Uterus (tissue), 4 donors: ENCODE results near the gene ACVR1. TPM values are rescaled to one million over a fixed set of nuclear protein-coding genes. Genes with fewer than 3 reads are reported as not detected.

Experiments
- DNase-seq, 2 donors: peaks; one replicate each; pipeline ENCODE4 v3.0.0-alpha.2; 2019 to 2020
- H3K27ac ChIP-seq, 2 donors: fragments of 200-600 bp; sonication (generic); 1 replicate in 1 of 2; 2 replicates in 1 of 2; pipeline ENCODE4 v1.5.1; 2016 to 2018
- H3K27me3 ChIP-seq, 2 donors: fragments of 200-600 bp; sonication (generic); one replicate each; pipeline ENCODE4 v1.5.1; 2018 to 2019; ENCODE audit warnings: control low read depth in 1 of 2
- H3K36me3 ChIP-seq, 2 donors: fragments of 200-600 bp; sonication (generic); one replicate each; pipeline ENCODE4 v1.5.1; 2019; ENCODE audit warnings: control low read depth in 1 of 2
- H3K4me1 ChIP-seq, 2 donors: fragments of 200-600 bp; sonication (generic); one replicate each; pipeline ENCODE4 v1.5.1; 2018 to 2019; ENCODE audit warnings: control low read depth in 1 of 2
- H3K4me3 ChIP-seq, 2 donors: fragments of 200-600 bp; sonication (generic); 1 replicate in 1 of 2; 2 replicates in 1 of 2; pipeline ENCODE4 v1.5.1; 2018 to 2019; ENCODE audit warnings: mild to moderate bottlenecking in 1 of 2
- H3K9me3 ChIP-seq, 2 donors: fragments of 200-600 bp; sonication (generic); one replicate each; pipeline ENCODE4 v1.5.1; 2019; ENCODE audit warnings: control low read depth in 1 of 2
- POLR2A ChIP-seq, 2 donors: fragments of 450-650 bp; IDR thresholded peaks; one replicate each; pipeline ENCODE4 v1.6.1; 2016; ENCODE audit warnings: antibody characterized with exemption in 2 of 2, mild to moderate bottlenecking in 1 of 2, moderate library complexity in 1 of 2
- intact Hi-C: fragments of 100-400 bp; cut with DNase I; formaldehyde crosslinking; loops from one replicate; pipeline ENCODE4 v1.15.1; 2023; ENCODE audit warnings: low total_unique reads
- total RNA-seq, 4 donors: library from RNA; depleted of rRNA in 3 of 4; stranded (reverse); fragments of >200 nt in 3 of 4; gene quantifications; one replicate each; pipeline versions ENCODE4 v1.1.0 to v1.2.4, GENCODE V29; 2014 to 2023
- TF ChIP-seq, protein P1 (sequence below), 4 experiments: fragments of 200-600 bp in 2 of 4; fragments of 450-650 bp in 2 of 4; sonication (generic) in 2 of 4; IDR thresholded peaks; one replicate each; pipeline ENCODE4 v1.5.1; 2016 to 2019; ENCODE audit warnings: antibody characterized with exemption in 4 of 4, mild to moderate bottlenecking in 2 of 4, moderate library complexity in 1 of 4
- donor health status: DM: yes; HTN: yes; CAD: no.

The ACVR1 gene
- total RNA-seq, 4 donors from 2014 or later: 30.3 to 398 (median 46.7) TPM

DNA sequence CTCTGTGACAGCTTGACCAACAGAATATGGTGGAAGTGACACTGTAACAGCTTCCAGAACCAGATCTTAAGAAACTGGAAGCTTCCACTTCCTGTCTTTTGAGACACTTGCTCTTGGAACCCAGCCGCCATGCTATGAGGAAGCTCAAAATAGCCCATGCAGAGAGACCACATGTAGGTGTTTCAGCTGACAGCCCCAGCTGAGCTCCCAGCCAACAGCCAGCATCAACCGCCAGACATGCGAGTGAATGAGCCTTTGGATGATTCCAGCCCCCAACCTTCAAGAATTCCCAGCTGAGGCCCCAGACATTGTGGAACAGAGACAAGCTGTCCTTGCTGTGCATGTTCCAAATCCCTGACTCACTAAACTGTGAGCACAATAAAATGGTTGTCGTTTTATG is 27.9 kb downstream of the ACVR1 start:
- Histone ChIP-seq H3K27me3 (no peaks in the 10 kb centered on the region), H3K4me1 (no peaks in the 10 kb centered on the region), H3K9me3 (no peaks in the 10 kb centered on the region), H3K27ac (no peak overlapping the region), H3K4me3 (no peak overlapping the region), H3K36me3 (no peaks in the 10 kb centered on the region)
- intact Hi-C loops: no loop called here
- DNase-seq: no peak
- TF ChIP-seq, protein P1, sequence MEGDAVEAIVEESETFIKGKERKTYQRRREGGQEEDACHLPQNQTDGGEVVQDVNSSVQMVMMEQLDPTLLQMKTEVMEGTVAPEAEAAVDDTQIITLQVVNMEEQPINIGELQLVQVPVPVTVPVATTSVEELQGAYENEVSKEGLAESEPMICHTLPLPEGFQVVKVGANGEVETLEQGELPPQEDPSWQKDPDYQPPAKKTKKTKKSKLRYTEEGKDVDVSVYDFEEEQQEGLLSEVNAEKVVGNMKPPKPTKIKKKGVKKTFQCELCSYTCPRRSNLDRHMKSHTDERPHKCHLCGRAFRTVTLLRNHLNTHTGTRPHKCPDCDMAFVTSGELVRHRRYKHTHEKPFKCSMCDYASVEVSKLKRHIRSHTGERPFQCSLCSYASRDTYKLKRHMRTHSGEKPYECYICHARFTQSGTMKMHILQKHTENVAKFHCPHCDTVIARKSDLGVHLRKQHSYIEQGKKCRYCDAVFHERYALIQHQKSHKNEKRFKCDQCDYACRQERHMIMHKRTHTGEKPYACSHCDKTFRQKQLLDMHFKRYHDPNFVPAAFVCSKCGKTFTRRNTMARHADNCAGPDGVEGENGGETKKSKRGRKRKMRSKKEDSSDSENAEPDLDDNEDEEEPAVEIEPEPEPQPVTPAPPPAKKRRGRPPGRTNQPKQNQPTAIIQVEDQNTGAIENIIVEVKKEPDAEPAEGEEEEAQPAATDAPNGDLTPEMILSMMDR (IDR thresholded peaks at IDR 0.05): no peak
- TF ChIP-seq POLR2A (IDR thresholded peaks at IDR 0.05): no peak

DNA sequence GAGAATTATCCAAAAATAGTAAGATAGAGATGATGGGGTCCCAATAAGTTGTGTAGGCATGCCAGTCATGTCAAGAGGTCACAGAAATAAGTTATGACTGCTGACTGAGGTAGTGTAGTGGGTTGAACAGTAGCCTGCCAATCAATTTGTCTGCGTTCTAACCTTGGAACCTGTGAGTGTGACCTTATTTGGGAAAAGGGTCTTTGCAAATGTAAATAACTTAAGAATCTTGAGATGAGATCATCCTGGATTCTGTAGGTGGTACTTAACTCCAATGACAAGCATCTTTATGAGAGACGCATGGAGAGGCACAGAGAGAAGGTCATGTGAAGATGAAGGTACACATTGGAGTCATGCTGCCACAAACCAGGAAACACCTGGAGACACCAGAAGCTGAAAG is 31.0 kb downstream of the ACVR1 start:
- Histone ChIP-seq H3K27ac (no peak overlapping the region), H3K9me3 (no peaks in the 10 kb centered on the region), H3K36me3 (no peaks in the 10 kb centered on the region), H3K4me1 (no peaks in the 10 kb centered on the region), H3K4me3 (no peak overlapping the region), H3K27me3 (no peaks in the 10 kb centered on the region)
- intact Hi-C loops: no loop called here
- TF ChIP-seq, protein P1 (IDR thresholded peaks at IDR 0.05): no peak
- no peak for TF ChIP-seq POLR2A (IDR thresholded peaks at IDR 0.05)
- DNase-seq: no peak

DNA sequence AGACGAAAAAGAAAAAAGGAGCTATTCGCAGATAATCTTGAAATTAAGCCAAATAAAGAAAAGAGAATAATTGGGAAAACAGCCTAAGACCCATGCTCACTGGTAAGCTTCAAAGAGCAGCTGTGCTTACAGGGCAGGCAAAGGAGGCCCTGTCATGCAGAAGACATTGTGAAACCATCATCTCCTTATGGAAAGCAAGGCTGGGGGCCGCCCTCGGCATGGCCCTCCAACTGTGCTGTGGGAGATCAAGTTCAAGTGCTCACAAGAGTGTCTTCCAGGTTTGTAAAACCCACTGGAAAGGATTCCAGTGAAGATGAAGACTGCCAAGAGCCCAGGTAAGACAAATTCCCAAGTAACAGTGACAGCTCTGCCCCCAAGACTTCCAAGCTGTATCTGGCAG is 32.2 kb downstream of the ACVR1 start:
- no peak overlapping the region for H3K27ac ChIP-seq
- H3K4me1 ChIP-seq: no peaks in the 10 kb centered on the region
- no peak for DNase-seq
- intact Hi-C loops: no loop called here
- no peaks in the 10 kb centered on the region for H3K9me3 ChIP-seq
- H3K4me3 ChIP-seq: no peak overlapping the region
- no peak for TF ChIP-seq POLR2A (IDR thresholded peaks at IDR 0.05)
- TF ChIP-seq, protein P1 (IDR thresholded peaks at IDR 0.05): no peak
- no peaks in the 10 kb centered on the region for H3K27me3 ChIP-seq
- no peaks in the 10 kb centered on the region for H3K36me3 ChIP-seq

DNA sequence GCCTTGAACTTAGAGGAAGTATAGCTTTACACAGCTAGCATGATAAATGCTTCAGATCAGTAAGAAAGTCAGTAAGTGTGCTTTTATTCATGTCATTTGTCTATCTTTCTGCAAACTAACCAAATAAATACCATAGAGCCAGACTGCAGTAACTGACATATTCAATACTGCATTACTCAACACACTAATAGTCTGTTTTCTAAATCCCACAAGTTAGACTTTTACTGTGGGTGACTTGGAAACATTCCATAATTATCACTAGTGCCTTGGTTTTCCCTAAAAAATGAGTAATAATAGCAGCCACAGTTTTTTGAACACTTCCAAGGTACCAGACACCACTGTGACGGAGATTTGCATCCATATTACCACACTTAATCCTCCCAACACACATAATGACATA is 33.0 kb downstream of the ACVR1 start:
- Histone ChIP-seq H3K36me3 (no peaks in the 10 kb centered on the region), H3K27ac (no peak overlapping the region), H3K4me3 (no peak overlapping the region), H3K27me3 (no peaks in the 10 kb centered on the region), H3K9me3 (no peaks in the 10 kb centered on the region), H3K4me1 (no peaks in the 10 kb centered on the region)
- intact Hi-C loops: no loop called here
- no peak for TF ChIP-seq POLR2A (IDR thresholded peaks at IDR 0.05)
- TF ChIP-seq, protein P1 (IDR thresholded peaks at IDR 0.05): no peak
- DNase-seq: no peak

DNA sequence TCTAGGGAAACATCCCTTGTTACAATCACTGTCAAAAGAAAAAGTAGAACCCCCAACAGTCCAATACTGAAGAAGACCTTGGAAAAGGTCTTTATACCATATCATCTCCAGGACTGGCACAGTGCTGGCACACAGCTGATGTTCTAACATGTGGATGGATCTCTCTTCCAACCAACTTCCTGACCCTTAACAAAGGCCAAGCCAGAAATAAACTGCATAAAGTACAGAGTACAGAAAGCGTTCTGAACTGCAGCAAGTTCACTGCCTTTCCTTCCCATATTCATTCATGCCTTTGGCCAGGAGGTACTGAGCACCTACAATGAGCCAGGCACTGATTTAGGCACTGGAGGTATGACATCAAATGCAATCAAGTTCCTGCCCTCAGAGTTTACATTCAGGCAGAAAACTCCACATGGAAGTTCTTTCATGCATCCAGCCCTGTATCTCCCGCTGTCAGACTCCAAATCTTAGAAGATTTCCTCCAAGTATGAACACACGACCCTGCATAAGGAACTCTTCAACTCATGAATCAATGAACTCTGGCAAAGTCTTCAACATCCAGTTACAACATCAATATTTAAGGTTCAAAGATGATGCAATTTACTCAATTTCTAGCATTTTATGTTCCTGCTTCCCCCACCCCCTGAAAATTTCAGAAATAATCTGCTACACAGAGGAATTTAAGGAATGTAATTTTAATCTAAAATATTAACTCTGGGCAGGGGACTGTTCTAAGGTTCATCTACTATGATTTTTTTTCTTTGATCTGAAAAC is 33.8 kb downstream of the ACVR1 start:
- DNase-seq: no peak
- H3K4me3 ChIP-seq: no peak overlapping the region
- H3K9me3 ChIP-seq: no peaks in the 10 kb centered on the region
- intact Hi-C loops: no loop called here
- no peaks in the 10 kb centered on the region for H3K36me3 ChIP-seq
- TF ChIP-seq, protein P1 (IDR thresholded peaks at IDR 0.05): no peak
- no peaks in the 10 kb centered on the region for H3K4me1 ChIP-seq
- no peak overlapping the region for H3K27ac ChIP-seq
- H3K27me3 ChIP-seq: no peaks in the 10 kb centered on the region
